ENCODE measurements around the gene IFT122. TPM values are rescaled to one million over a fixed set of nuclear protein-coding genes. Genes with fewer than 3 reads are reported as not detected.
"Not testable (repeated sequence)": the region's sequence is repeated elsewhere in the genome, so short reads cannot be mapped to it uniquely, and the experiment has no call there.

The IFT122 gene
- total RNA-seq, 1 donor from 2014 or later = 42.3 TPM

- no peak overlapping the region for H3K27ac ChIP-seq (ENCODE audit: low read depth, low read length)
- no peaks in the 10 kb centered on the region for H3K36me3 ChIP-seq (ENCODE audit: control insufficient read depth in 3 of 3, insufficient read depth in 3 of 3, low read length in 3 of 3)
- no peaks in the 10 kb centered on the region for H3K9me3 ChIP-seq (ENCODE audit: control insufficient read depth in 3 of 3, low read length in 3 of 3)
- H3K4me1 ChIP-seq (ENCODE audit: control insufficient read depth in 3 of 3, insufficient read depth in 3 of 3, low read length in 3 of 3) = peaks cover 0 to 2% (median 0%) of the 10 kb centered on the region in 3 donors
- H3K9ac ChIP-seq (ENCODE audit: low read depth in 1 of 3, low read length in 3 of 3) = no peak overlapping the region
- no peak overlapping the region for H3K4me3 ChIP-seq (ENCODE audit: low read length in 3 of 3)
- no peaks in the 10 kb centered on the region for H3K27me3 ChIP-seq (ENCODE audit: control insufficient read depth in 3 of 3, insufficient read depth in 3 of 3, low read length in 3 of 3)
These were observed 99.2 kb downstream of the IFT122 start for GRCh38 chr3:129539206-129539605.

- H3K4me3 ChIP-seq (ENCODE audit: low read length in 3 of 3) = no peak overlapping the region
- H3K27me3 ChIP-seq (ENCODE audit: control insufficient read depth in 3 of 3, insufficient read depth in 3 of 3, low read length in 3 of 3) = no peaks in the 10 kb centered on the region
- no peaks in the 10 kb centered on the region for H3K36me3 ChIP-seq (ENCODE audit: control insufficient read depth in 3 of 3, insufficient read depth in 3 of 3, low read length in 3 of 3)
- H3K9ac ChIP-seq (ENCODE audit: low read depth in 1 of 3, low read length in 3 of 3) = no peak overlapping the region
- H3K4me1 ChIP-seq (ENCODE audit: control insufficient read depth in 3 of 3, insufficient read depth in 3 of 3, low read length in 3 of 3) = peaks cover 0 to 2% (median 0%) of the 10 kb centered on the region in 3 donors
- no peak overlapping the region for H3K27ac ChIP-seq (ENCODE audit: low read depth, low read length)
- H3K9me3 ChIP-seq (ENCODE audit: control insufficient read depth in 3 of 3, low read length in 3 of 3) = no peaks in the 10 kb centered on the region
These were observed 100.9 kb downstream of the IFT122 start for GRCh38 chr3:129540776-129541516.

- no peaks in the 10 kb centered on the region for H3K36me3 ChIP-seq (ENCODE audit: control insufficient read depth in 3 of 3, insufficient read depth in 3 of 3, low read length in 3 of 3)
- peaks cover 0 to 2% (median 0%) of the 10 kb centered on the region in 3 donors for H3K4me1 ChIP-seq (ENCODE audit: control insufficient read depth in 3 of 3, insufficient read depth in 3 of 3, low read length in 3 of 3)
- H3K9me3 ChIP-seq (ENCODE audit: control insufficient read depth in 3 of 3, low read length in 3 of 3) = no peaks in the 10 kb centered on the region
- H3K9ac ChIP-seq (ENCODE audit: low read depth in 1 of 3, low read length in 3 of 3) = no peak overlapping the region
- H3K4me3 ChIP-seq (ENCODE audit: low read length in 3 of 3) = no peak overlapping the region
- no peaks in the 10 kb centered on the region for H3K27me3 ChIP-seq (ENCODE audit: control insufficient read depth in 3 of 3, insufficient read depth in 3 of 3, low read length in 3 of 3)
- no peak overlapping the region for H3K27ac ChIP-seq (ENCODE audit: low read depth, low read length)
These were observed 102.7 kb downstream of the IFT122 start for GRCh38 chr3:129542747-129543146.

- Histone ChIP-seq H3K4me3 (ENCODE audit: low read length in 3 of 3) (no peak within 1 kb of the TSS), H3K9me3 (ENCODE audit: control insufficient read depth in 3 of 3, low read length in 3 of 3) (no peaks in the 10 kb centered on the region), H3K36me3 (ENCODE audit: control insufficient read depth in 3 of 3, insufficient read depth in 3 of 3, low read length in 3 of 3) (no peaks in the 10 kb centered on the region), H3K4me1 (ENCODE audit: control insufficient read depth in 3 of 3, insufficient read depth in 3 of 3, low read length in 3 of 3) (peaks cover 0 to 2% (median 0%) of the 10 kb centered on the region in 3 donors), H3K9ac (ENCODE audit: low read depth in 1 of 3, low read length in 3 of 3) (no peak within 1 kb of the TSS), H3K27me3 (ENCODE audit: control insufficient read depth in 3 of 3, insufficient read depth in 3 of 3, low read length in 3 of 3) (no peaks in the 10 kb centered on the region), H3K27ac (ENCODE audit: low read depth, low read length) (no peak within 1 kb of the TSS)
These were observed 103.2 kb downstream of the IFT122 start, which contains the start of gene H1-8 for GRCh38 chr3:129543156-129543790. Gene H1-8, plus strand, starts transcription at chr3:129543175. Its CDS starts 44 bp downstream, at chr3:129543219.

- Histone ChIP-seq H3K4me3 (ENCODE audit: low read length in 3 of 3) (no peak overlapping the region), H3K9me3 (ENCODE audit: control insufficient read depth in 3 of 3, low read length in 3 of 3) (no peaks in the 10 kb centered on the region), H3K27me3 (ENCODE audit: control insufficient read depth in 3 of 3, insufficient read depth in 3 of 3, low read length in 3 of 3) (no peaks in the 10 kb centered on the region), H3K9ac (ENCODE audit: low read depth in 1 of 3, low read length in 3 of 3) (no peak overlapping the region), H3K27ac (ENCODE audit: low read depth, low read length) (no peak overlapping the region), H3K4me1 (ENCODE audit: control insufficient read depth in 3 of 3, insufficient read depth in 3 of 3, low read length in 3 of 3) (peaks cover 0 to 2% (median 0%) of the 10 kb centered on the region in 3 donors), H3K36me3 (ENCODE audit: control insufficient read depth in 3 of 3, insufficient read depth in 3 of 3, low read length in 3 of 3) (no peaks in the 10 kb centered on the region)
These were observed 104.0 kb downstream of the IFT122 start for GRCh38 chr3:129543999-129544398.

GRCh38 chr3:129545951-129546350 is 105.9 kb downstream of the IFT122 start:
- H3K27ac ChIP-seq (ENCODE audit: low read depth, low read length); H3K9ac ChIP-seq (ENCODE audit: low read depth in 1 of 3, low read length in 3 of 3); H3K36me3 ChIP-seq (ENCODE audit: control insufficient read depth in 3 of 3, insufficient read depth in 3 of 3, low read length in 3 of 3); H3K4me3 ChIP-seq (ENCODE audit: low read length in 3 of 3); H3K9me3 ChIP-seq (ENCODE audit: control insufficient read depth in 3 of 3, low read length in 3 of 3); H3K4me1 ChIP-seq (ENCODE audit: control insufficient read depth in 3 of 3, insufficient read depth in 3 of 3, low read length in 3 of 3); H3K27me3 ChIP-seq (ENCODE audit: control insufficient read depth in 3 of 3, insufficient read depth in 3 of 3, low read length in 3 of 3): not testable (repeated sequence)

GRCh38 chr3:129547241-129547640 is 107.2 kb downstream of the IFT122 start:
- H3K36me3 ChIP-seq (ENCODE audit: control insufficient read depth in 3 of 3, insufficient read depth in 3 of 3, low read length in 3 of 3) = no peaks in the 10 kb centered on the region
- no peak overlapping the region for H3K27ac ChIP-seq (ENCODE audit: low read depth, low read length)
- H3K4me1 ChIP-seq (ENCODE audit: control insufficient read depth in 3 of 3, insufficient read depth in 3 of 3, low read length in 3 of 3) = peaks cover 0 to 1% (median under 1%) of the 10 kb centered on the region in 3 donors
- H3K9ac ChIP-seq (ENCODE audit: low read depth in 1 of 3, low read length in 3 of 3) = no peak overlapping the region
- no peaks in the 10 kb centered on the region for H3K9me3 ChIP-seq (ENCODE audit: control insufficient read depth in 3 of 3, low read length in 3 of 3)
- no peak overlapping the region for H3K4me3 ChIP-seq (ENCODE audit: low read length in 3 of 3)
- H3K27me3 ChIP-seq (ENCODE audit: control insufficient read depth in 3 of 3, insufficient read depth in 3 of 3, low read length in 3 of 3) = no peaks in the 10 kb centered on the region

GRCh38 chr3:129548104-129548965 is 108.3 kb downstream of the IFT122 start:
- H3K27ac ChIP-seq (ENCODE audit: low read depth, low read length) = no peak overlapping the region
- H3K9ac ChIP-seq (ENCODE audit: low read depth in 1 of 3, low read length in 3 of 3) = no peak overlapping the region
- H3K9me3 ChIP-seq (ENCODE audit: control insufficient read depth in 3 of 3, low read length in 3 of 3) = no peaks in the 10 kb centered on the region

GRCh38 chr3:129549006-129549800 is 109.2 kb downstream of the IFT122 start:
- Histone ChIP-seq H3K27ac (ENCODE audit: low read depth, low read length) (no peak overlapping the region), H3K36me3 (ENCODE audit: control insufficient read depth in 3 of 3, insufficient read depth in 3 of 3, low read length in 3 of 3) (no peaks in the 10 kb centered on the region), H3K27me3 (ENCODE audit: control insufficient read depth in 3 of 3, insufficient read depth in 3 of 3, low read length in 3 of 3) (no peaks in the 10 kb centered on the region), H3K4me3 (ENCODE audit: low read length in 3 of 3) (no peak overlapping the region), H3K9ac (ENCODE audit: low read depth in 1 of 3, low read length in 3 of 3) (no peak overlapping the region), H3K4me1 (ENCODE audit: control insufficient read depth in 3 of 3, insufficient read depth in 3 of 3, low read length in 3 of 3) (peaks cover 8 to 12% (median 9%) of the 10 kb centered on the region in 3 donors), H3K9me3 (ENCODE audit: control insufficient read depth in 3 of 3, low read length in 3 of 3) (no peaks in the 10 kb centered on the region)

More at GRCh38 chr3:129548104-129548965, 108.3 kb downstream of the IFT122 start:
- Histone ChIP-seq H3K27me3 (ENCODE audit: control insufficient read depth in 3 of 3, insufficient read depth in 3 of 3, low read length in 3 of 3) (no peaks in the 10 kb centered on the region), H3K4me3 (ENCODE audit: low read length in 3 of 3) (no peak overlapping the region), H3K36me3 (ENCODE audit: control insufficient read depth in 3 of 3, insufficient read depth in 3 of 3, low read length in 3 of 3) (no peaks in the 10 kb centered on the region), H3K4me1 (ENCODE audit: control insufficient read depth in 3 of 3, insufficient read depth in 3 of 3, low read length in 3 of 3) (peaks cover 8 to 9% (median 9%) of the 10 kb centered on the region in 3 donors)
